Heart left ventricle (tissue), 16 donors: Measurements from ENCODE around the gene POLR3A. TPM values are rescaled to one million over a fixed set of nuclear protein-coding genes. Genes with fewer than 3 reads are reported as not detected.

Experiments used
- ATAC-seq, 4 donors: fragments of 200-7000 bp; cut with Tn5 transposase; one replicate each; pipeline ENCODE4 v1.9.1; 2020 to 2022; ENCODE audit warnings: moderate library complexity in 4 of 4, mild to moderate bottlenecking in 3 of 4, moderate number of reproducible peaks in 1 of 4
- DNase-seq, 5 donors: peaks; one replicate each; pipeline ENCODE4 v3.0.0-alpha.2; 2020
- H3K27ac ChIP-seq, 12 donors: fragments of 200-600 bp; sonication (generic) in 4 of 12; one replicate each; pipeline versions ENCODE4 v1.5.0 to v1.8.0; 2016 to 2022; ENCODE audit warnings: mild to moderate bottlenecking in 2 of 12
- H3K27me3 ChIP-seq, 9 donors: fragments of 200-600 bp; sonication (generic) in 2 of 9; one replicate each; pipeline versions ENCODE4 v1.5.1 to v1.8.0; 2016 to 2022; ENCODE audit warnings: mild to moderate bottlenecking in 3 of 9
- H3K36me3 ChIP-seq, 9 donors: fragments of 200-600 bp; sonication (generic) in 2 of 9; one replicate each; pipeline versions ENCODE4 v1.5.0 to v1.8.0; 2018 to 2022; ENCODE audit warnings: mild to moderate bottlenecking in 2 of 9
- H3K4me1 ChIP-seq, 12 donors: fragments of 200-600 bp; sonication (generic) in 4 of 12; one replicate each; pipeline versions ENCODE4 v1.5.0 to v1.8.0; 2016 to 2022; ENCODE audit warnings: mild to moderate bottlenecking in 3 of 12
- H3K4me3 ChIP-seq, 12 donors: fragments of 200-600 bp; sonication (generic) in 4 of 12; one replicate each; pipeline versions ENCODE4 v1.5.0 to v1.8.0; 2017 to 2022; ENCODE audit warnings: mild to moderate bottlenecking in 9 of 12, moderate library complexity in 4 of 12
- H3K9me3 ChIP-seq, 12 donors: fragments of 200-600 bp; sonication (generic) in 4 of 12; one replicate each; pipeline versions ENCODE4 v1.5.0 to v1.8.0; 2016 to 2022; ENCODE audit warnings: mild to moderate bottlenecking in 1 of 12
- CTCF ChIP-seq, 12 donors: fragments of 200-600 bp; sonication (generic) in 4 of 12; IDR thresholded peaks; one replicate each; pipeline versions ENCODE4 v1.5.0 to v1.8.0; 2018 to 2022; ENCODE audit warnings: antibody characterized with exemption in 12 of 12, mild to moderate bottlenecking in 5 of 12
- POLR2A ChIP-seq, 2 donors: fragments of 450-650 bp; IDR thresholded peaks; one replicate each; pipeline ENCODE4 v1.6.1; 2017; ENCODE audit warnings: antibody characterized with exemption in 2 of 2, mild to moderate bottlenecking in 2 of 2, moderate library complexity in 2 of 2
- WGBS, 4 donors: extraction: QIAGEN DNeasy Blood & Tissue Kit in 2 of 4; methylation state at CpG; one replicate each; pipeline versions ENCODE4 v1.1.5 to v1.1.7; 2013 to 2018; 5-methylcytosine and 5-hydroxymethylcytosine counted together
- intact Hi-C, 10 donors: fragments of 100-400 bp; cut with DNase I; formaldehyde crosslinking; loops; one replicate each; pipeline versions ENCODE4 v1.11.1 to v1.14.2; 2022
- polyA plus RNA-seq, 2 donors: library from polyadenylated mRNA; stranded (reverse); fragments of 200-250 nt; gene quantifications; one replicate each; pipeline ENCODE4 v1.2.3, GENCODE V29; 2013
- total RNA-seq, 9 donors: library from RNA; depleted of rRNA in 2 of 9; stranded (reverse); fragments of >200 nt in 2 of 9; fragmentation: NEBNext Ultra II Directional in 3 of 9; extraction: Animal tissue kit (Norgen Biotek cat#: 25700) in 3 of 9; gene quantifications; one replicate each; pipeline versions ENCODE4 v1.1.0 to v1.2.4, GENCODE V29; 2016 to 2023
- donor health status: ischemic (EF 13 %, LVEDD 7.1; RV severe dilation, severe dysfunction).
- donor health status: healthy with polysubstance abuse.
- donor health status: DM: no; HTN: yes; CAD: no.
- donor health status: DM: no; HTN: no; CAD: no.
- donor health status: ischemic (EF 25% LVEDD 6.9; RV normal size, moderate dysfunction).
- donor health status: ischemic (EF 25% LVEDD 5.7; RV mildly dilated, moderate dysfunction).
- donor health status: healthy.
- donor health status: DM: yes; HTN: yes; CAD: no.
- donor health status: ischemic (EF 35%, LVEDD 5.7; RV mildly dilated, moderate dysfunction).
- donor health status: nonischemic (EF 11% LVEDD 7.7; RV severe dilation, severe dysfunction).
- donor health status: DM: yes; HTN: yes; CAD: no.
- donor health status: PGD.
- donor health status: ischemic (EF 29% LVEDD 5.4; RV normal size, mild dysfunction).
- donor health status: nonischemic (EF 23%, LVEDD 6.1; RV moderate dilation, normal function).

POLR3A gene
- total and polyA plus RNA-seq, 11 donors: 3.8 to 12.9 (median 8.9) TPM

DNA sequence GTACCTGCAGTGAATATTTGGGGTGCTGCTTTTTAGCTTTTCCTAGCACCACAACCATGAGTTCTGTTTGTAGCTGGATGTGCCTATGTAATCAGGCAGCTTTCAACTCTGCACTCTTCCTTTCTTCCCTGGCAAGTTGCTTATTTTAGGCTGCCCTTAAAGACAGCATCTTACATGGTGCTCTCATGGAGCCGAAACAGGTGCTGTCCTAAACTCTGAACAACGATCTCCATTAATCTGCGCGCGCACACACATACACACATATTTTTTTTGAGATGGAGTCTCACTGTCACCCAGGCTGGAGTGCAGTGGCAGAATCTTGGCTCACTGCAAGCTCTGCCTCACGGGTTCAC is 13.4 kb upstream of the POLR3A start:
- DNase-seq: no peak
- ATAC-seq: no peak
- intact Hi-C loops: loop anchor here in 6 of 10 donors (10.0 kb wide), 7 partner anchors 252 to 1022 kb away; partner anchors contain the start of gene ZMIZ1 (in 1 of the 6)
- Histone ChIP-seq H3K9me3 (no peaks in the 10 kb centered on the region), H3K36me3 (peaks cover 0 to 56% (median 52%) of the 10 kb centered on the region in 9 donors), H3K27ac (no peak overlapping the region), H3K27me3 (no peaks in the 10 kb centered on the region), H3K4me1 (peaks cover 0 to 34% (median 9%) of the 10 kb centered on the region in 12 donors), H3K4me3 (no peak overlapping the region)
- TF ChIP-seq POLR2A (IDR thresholded peaks at IDR 0.05) (no peak), CTCF (IDR thresholded peaks at IDR 0.05) (no peak)
- 88 to 95% (median 94%) methylated on average over 6 of the region's 6 CpGs for WGBS, 4 donors

DNA sequence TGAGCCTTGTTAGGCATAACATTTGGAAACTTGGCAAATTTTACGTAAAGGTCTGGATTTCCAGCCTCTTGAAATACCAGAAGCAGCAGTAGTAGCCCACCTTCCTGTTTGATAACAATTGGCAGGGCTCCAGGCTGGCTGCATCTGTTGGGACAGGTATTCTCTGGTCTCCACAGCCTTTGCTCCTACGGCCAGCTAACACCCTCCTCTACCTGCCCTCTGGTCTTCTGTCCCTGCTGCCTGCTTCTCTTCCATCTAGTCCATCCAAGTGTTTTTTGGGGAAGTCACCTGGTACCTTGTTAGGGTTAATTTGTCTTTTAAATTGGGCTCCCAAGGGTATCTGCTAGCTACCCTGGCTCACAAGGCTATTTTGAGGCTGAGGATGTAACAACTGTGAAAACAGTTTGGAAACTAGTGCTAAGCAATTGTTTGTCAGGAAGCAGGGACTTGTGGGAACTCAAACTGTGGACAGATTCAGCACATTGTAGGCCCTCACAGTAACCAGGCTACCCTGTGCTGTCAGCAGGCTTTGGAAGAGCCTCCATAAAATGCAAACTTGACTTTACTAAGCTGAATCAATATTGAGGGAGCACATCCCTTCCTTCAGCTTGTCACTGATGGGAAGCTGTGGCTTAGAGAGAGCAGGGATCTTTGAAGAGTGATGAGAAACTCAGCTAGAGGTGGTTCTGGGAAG is 12.9 kb upstream of the POLR3A start:
- ATAC-seq: peak in 2 of 4 donors; percentile 4 to 10
- WGBS, 4 donors: 49 to 66% (median 55%) methylated on average over 2 of the region's 2 CpGs

DNA sequence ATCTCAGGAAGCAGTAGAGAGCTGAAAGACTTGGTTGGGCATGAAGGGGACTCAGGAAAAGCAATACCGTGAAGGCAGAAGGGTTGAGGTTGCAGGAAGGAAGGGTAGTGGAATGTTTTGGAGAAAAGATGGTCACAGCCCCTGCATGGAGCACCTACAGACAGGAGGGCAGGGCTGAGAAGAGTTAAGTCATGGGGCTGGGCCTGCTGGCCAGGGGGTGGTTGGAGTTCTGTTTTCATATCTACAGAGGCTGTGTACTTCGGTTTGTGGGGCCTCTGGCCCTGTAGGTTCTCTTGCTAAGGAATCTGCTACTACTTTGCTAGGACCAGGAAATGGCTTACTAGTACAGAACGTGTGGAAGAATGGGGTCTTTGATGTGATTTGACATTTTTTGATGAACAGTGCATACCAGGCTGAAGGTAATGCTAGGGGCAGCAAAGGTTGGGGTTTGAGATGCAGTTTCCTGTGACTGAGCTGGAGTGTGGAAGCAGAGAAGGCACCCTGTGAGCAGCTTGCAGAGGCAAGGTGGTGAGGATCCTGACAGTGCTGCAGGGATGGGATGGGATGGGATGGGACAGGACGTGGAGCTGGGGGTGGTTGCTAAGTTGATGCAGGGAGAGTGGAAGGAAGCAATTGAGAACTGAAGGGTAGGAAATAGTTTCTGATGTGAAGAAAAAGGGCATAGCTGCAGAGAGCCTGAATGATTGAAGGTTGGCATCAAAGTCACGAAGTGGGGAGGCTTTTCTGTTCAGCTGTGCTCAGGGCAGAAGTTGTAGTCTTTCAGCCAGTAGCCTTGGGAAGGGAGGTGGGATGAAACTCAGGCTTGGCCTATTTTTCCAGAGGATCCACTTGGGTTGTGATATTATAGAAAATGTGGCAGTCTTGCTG is 12.1 kb upstream of the POLR3A start:
- ATAC-seq: peak in 1 of 4 donors; percentile 4
- Histone ChIP-seq H3K36me3 (peaks cover 0 to 69% (median 65%) of the 10 kb centered on the region in 9 donors), H3K4me1 (peaks cover 0 to 34% (median 6%) of the 10 kb centered on the region in 12 donors), H3K4me3 (no peak overlapping the region), H3K27ac (no peak overlapping the region), H3K9me3 (no peaks in the 10 kb centered on the region), H3K27me3 (no peaks in the 10 kb centered on the region)
- intact Hi-C loops: loop anchor here in 6 of 10 donors (10.0 kb wide), 7 partner anchors 253 to 1023 kb away; partner anchors contain the start of gene ZMIZ1 (in 1 of the 6)
- 59 to 62% (median 60%) methylated on average over 5 of the region's 5 CpGs for WGBS, 4 donors
- DNase-seq: no peak
- TF ChIP-seq CTCF (IDR thresholded peaks at IDR 0.05) (no peak), POLR2A (IDR thresholded peaks at IDR 0.05) (no peak)

More for the DNA sequence above, 12.9 kb upstream of the POLR3A start:
- Histone ChIP-seq H3K36me3 (peaks cover 0 to 61% (median 58%) of the 10 kb centered on the region in 9 donors), H3K9me3 (no peaks in the 10 kb centered on the region), H3K4me1 (peaks cover 0 to 29% (median 6%) of the 10 kb centered on the region in 12 donors), H3K27me3 (no peaks in the 10 kb centered on the region), H3K4me3 (no peak overlapping the region), H3K27ac (no peak overlapping the region)
- no peak for DNase-seq
- no peak for TF ChIP-seq CTCF (IDR thresholded peaks at IDR 0.05)
- no peak for TF ChIP-seq POLR2A (IDR thresholded peaks at IDR 0.05)
- intact Hi-C loops: loop anchor here in 6 of 10 donors (10.0 kb wide), 7 partner anchors 253 to 1023 kb away; partner anchors contain the start of gene ZMIZ1 (in 1 of the 6)

- no peak for TF ChIP-seq CTCF (IDR thresholded peaks at IDR 0.05)
- no peak for TF ChIP-seq POLR2A (IDR thresholded peaks at IDR 0.05)
- Histone ChIP-seq H3K4me1 (peaks cover 0 to 51% (median 13%) of the 10 kb centered on the region in 12 donors), H3K4me3 (no peak overlapping the region), H3K36me3 (peaks cover 0 to 83% (median 79%) of the 10 kb centered on the region in 9 donors), H3K27me3 (no peaks in the 10 kb centered on the region), H3K9me3 (no peaks in the 10 kb centered on the region), H3K27ac (no peak overlapping the region)
- 79 to 84% (median 80%) methylated on average over 3 of the region's 3 CpGs for WGBS, 4 donors
- ATAC-seq (no peak), DNase-seq (no peak)
- intact Hi-C loops: loop anchor here in 6 of 10 donors (10.0 kb wide), 7 partner anchors 255 to 1025 kb away; partner anchors contain the start of gene ZMIZ1 (in 1 of the 6)
These were observed 10.4 kb upstream of the POLR3A start for GRCh38 chr10:78039743-78040142.
